ENCODE results near the gene SH2D5.

SH2D5 gene

DNA sequence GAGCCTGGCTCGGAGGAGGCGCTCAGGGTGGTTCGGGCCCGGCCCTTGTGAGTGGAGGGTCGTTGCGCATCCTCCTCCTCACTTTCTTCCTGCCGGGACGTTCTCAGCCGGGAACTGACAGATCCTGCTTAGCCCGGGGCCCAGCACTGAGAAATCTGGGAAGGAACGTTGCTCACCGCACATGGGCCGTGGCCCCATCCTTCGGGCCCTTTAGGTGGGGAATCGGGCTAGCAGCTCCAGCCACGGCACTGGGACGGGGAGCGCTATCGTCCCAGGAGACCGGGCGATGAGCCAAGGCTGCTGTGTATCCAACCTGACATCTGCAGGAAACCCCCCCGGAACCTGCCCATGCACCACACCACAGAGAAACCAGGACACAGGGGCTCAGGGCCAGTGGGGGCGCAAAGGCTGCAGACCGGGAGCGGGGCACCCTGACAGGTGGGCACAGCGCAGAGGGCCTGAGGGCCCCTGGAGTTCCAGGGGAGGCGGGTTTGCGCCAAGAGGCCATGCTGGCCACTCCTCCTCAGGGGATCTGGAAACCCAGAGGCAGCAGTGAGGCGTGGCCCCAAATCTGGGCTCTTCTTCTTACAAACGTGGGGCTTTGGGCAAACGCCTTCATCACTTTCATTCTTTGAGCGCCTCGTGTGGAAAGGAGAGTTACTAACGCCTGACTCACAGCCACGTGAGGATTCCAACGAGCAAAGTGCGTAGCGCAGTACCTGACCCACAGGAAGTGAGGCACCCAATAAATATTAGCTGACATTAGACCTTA, at the start of gene SH2D5:
TSS of gene SH2D5 (minus strand) at position 116 of the 772 bp plus-strand sequence. CDS start 4,659 bp downstream, outside the sequence.
- Histone ChIP-seq H3K79me2 (no peaks in the 10 kb centered on the region), H3K27me3 (ENCODE audit: control insufficient read depth, insufficient read depth, low read length) (no peaks in the 10 kb centered on the region), H3K36me3 (ENCODE audit: control insufficient read depth, insufficient read depth, low read length) (no peaks in the 10 kb centered on the region), H3K9ac (no peak within 1 kb of the TSS), H3K4me1 (no peaks in the 10 kb centered on the region), H2AFZ (peak within 1 kb of the TSS; percentile 76), H3K4me2 (ENCODE audit: low read length) (peak within 1 kb of the TSS; percentile 90), H3K9me3 (ENCODE audit: control insufficient read depth, low read length) (no peaks in the 10 kb centered on the region), H3K27ac (no peak within 1 kb of the TSS), H3K4me3 (ENCODE audit: low read depth, low read length) (peak within 1 kb of the TSS; percentile 57)
- TF ChIP-seq, protein P1, sequence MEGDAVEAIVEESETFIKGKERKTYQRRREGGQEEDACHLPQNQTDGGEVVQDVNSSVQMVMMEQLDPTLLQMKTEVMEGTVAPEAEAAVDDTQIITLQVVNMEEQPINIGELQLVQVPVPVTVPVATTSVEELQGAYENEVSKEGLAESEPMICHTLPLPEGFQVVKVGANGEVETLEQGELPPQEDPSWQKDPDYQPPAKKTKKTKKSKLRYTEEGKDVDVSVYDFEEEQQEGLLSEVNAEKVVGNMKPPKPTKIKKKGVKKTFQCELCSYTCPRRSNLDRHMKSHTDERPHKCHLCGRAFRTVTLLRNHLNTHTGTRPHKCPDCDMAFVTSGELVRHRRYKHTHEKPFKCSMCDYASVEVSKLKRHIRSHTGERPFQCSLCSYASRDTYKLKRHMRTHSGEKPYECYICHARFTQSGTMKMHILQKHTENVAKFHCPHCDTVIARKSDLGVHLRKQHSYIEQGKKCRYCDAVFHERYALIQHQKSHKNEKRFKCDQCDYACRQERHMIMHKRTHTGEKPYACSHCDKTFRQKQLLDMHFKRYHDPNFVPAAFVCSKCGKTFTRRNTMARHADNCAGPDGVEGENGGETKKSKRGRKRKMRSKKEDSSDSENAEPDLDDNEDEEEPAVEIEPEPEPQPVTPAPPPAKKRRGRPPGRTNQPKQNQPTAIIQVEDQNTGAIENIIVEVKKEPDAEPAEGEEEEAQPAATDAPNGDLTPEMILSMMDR (IDR thresholded peaks at IDR 0.05), result peak; percentile 32

DNA sequence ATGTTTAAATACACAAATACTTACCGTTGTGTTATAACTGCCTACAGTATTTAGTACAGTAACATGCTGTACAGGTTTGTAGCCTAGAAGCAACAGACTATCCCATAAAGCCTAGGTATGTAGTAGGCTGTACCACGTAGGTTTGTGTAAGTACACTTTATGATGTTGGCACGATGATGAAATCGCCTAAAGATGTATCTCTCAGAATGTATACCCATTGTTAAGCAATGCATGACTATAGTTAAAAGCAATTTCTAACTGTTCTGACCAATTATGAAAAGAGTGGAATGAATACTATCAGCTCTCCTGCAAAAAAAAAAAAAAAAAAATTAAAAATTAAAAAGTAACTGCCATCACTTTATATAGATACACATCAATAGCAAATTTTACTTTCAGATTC, 43.2 kb upstream of the SH2D5 start:
- no peak overlapping the region for H2AFZ ChIP-seq
- no peak overlapping the region for H3K9ac ChIP-seq
- TF ChIP-seq, protein P1 (IDR thresholded peaks at IDR 0.05), result no peak
- H3K4me1 ChIP-seq, result no peaks in the 10 kb centered on the region
- no peak overlapping the region for H3K4me3 ChIP-seq (ENCODE audit: low read depth, low read length)
- H3K27me3 ChIP-seq (ENCODE audit: control insufficient read depth, insufficient read depth, low read length), result no peaks in the 10 kb centered on the region
- no peaks in the 10 kb centered on the region for H3K9me3 ChIP-seq (ENCODE audit: control insufficient read depth, low read length)
- H3K27ac ChIP-seq, result no peak overlapping the region
- H3K4me2 ChIP-seq (ENCODE audit: low read length), result no peak overlapping the region
- H3K79me2 ChIP-seq, result peaks cover 12% of the 10 kb centered on the region
- no peaks in the 10 kb centered on the region for H3K36me3 ChIP-seq (ENCODE audit: control insufficient read depth, insufficient read depth, low read length)

DNA sequence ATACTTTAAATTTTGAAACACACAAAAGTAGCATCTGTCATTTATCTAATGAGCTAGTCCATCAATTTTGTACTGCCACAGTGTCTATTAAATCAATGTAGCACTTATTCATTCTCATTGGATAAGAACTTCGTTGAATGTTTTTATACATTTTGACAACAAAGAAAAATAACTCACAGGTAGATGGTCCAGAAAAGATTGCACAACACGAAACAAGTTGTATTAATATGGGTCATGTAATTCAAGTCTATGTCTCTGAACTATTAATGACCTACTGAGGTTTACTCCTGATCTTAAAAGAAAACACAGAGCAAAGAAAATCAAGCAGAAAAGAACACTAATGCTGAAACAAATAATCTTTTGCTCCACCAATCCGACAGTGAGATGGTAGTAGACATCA, 39.3 kb upstream of the SH2D5 start:
- H3K4me2 ChIP-seq (ENCODE audit: low read length), result no peak overlapping the region
- H3K4me1 ChIP-seq, result no peaks in the 10 kb centered on the region
- H2AFZ ChIP-seq, result no peak overlapping the region
- no peak overlapping the region for H3K4me3 ChIP-seq (ENCODE audit: low read depth, low read length)
- TF ChIP-seq, protein P1 (IDR thresholded peaks at IDR 0.05), result no peak
- no peaks in the 10 kb centered on the region for H3K9me3 ChIP-seq (ENCODE audit: control insufficient read depth, low read length)
- no peak overlapping the region for H3K9ac ChIP-seq
- no peaks in the 10 kb centered on the region for H3K36me3 ChIP-seq (ENCODE audit: control insufficient read depth, insufficient read depth, low read length)
- peaks cover 5% of the 10 kb centered on the region for H3K79me2 ChIP-seq
- no peak overlapping the region for H3K27ac ChIP-seq
- H3K27me3 ChIP-seq (ENCODE audit: control insufficient read depth, insufficient read depth, low read length), result no peaks in the 10 kb centered on the region

DNA sequence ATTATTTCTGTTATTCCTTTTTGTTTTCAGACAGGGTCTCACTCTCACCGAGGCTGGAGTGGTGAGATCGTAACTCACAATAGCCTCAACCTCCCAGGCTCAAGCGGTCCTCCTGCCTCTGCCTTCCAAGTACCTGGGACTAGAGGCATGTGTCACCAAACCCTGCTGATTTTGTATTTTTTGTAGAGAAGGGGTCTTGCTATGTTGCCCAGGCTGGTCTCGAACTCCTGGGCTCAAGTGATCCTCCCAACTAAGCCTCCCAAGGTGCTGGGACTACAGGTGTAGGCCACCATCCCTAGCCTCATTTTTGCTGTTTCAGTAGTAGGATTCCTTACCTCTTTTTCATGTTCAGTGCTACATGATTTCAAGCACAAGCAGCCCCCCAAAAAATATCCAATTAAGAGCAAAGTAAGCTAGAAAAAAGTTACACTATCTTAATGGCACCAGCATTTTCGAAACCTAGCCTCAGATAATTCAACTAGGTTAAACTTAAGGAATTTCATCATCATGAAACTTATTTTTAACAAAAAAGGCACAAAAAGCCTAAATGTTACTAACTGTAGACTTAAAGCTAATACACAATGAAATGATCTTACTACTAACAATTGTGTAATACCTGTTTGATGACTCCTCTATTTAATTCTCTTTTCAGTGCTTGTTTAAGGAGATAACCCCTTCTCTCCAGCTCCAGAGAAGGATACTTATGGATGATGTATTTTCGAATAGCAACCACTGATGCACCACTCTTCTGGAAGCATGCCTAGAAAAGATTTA, 38.0 kb upstream of the SH2D5 start:
- no peak overlapping the region for H2AFZ ChIP-seq
- H3K36me3 ChIP-seq (ENCODE audit: control insufficient read depth, insufficient read depth, low read length), result no peaks in the 10 kb centered on the region
- no peak overlapping the region for H3K27ac ChIP-seq

More for the DNA sequence above, 38.0 kb upstream of the SH2D5 start:
- Histone ChIP-seq H3K9me3 (ENCODE audit: control insufficient read depth, low read length) (no peaks in the 10 kb centered on the region), H3K4me2 (ENCODE audit: low read length) (no peak overlapping the region), H3K79me2 (peaks cover 5% of the 10 kb centered on the region), H3K9ac (no peak overlapping the region), H3K4me3 (ENCODE audit: low read depth, low read length) (no peak overlapping the region), H3K4me1 (no peaks in the 10 kb centered on the region), H3K27me3 (ENCODE audit: control insufficient read depth, insufficient read depth, low read length) (no peaks in the 10 kb centered on the region)
- TF ChIP-seq, protein P1 (IDR thresholded peaks at IDR 0.05), result no peak

Data from parathyroid adenoma (tissue), 2 donors.